Breast epithelium (tissue), 4 donors: ENCODE measurements around the gene RIIAD1. TPM values are rescaled to one million over a fixed set of nuclear protein-coding genes. Genes with fewer than 3 reads are reported as not detected.
"Not testable (repeated sequence)": the region's sequence is repeated elsewhere in the genome, so short reads cannot be mapped to it uniquely, and the experiment has no call there.

Experiments
- DNase-seq, 2 donors: peaks; one replicate each; pipeline ENCODE4 v3.0.0-alpha.2; 2019; ENCODE audit warnings: low spot score in 2 of 2
- H3K27ac ChIP-seq, 2 donors: fragments of 200-600 bp; sonication (generic) in 1 of 2; one replicate each; pipeline ENCODE4 v1.5.1; 2016 to 2019; ENCODE audit warnings: mild to moderate bottlenecking in 1 of 2
- H3K27me3 ChIP-seq, 2 donors: fragments of 200-600 bp; sonication (generic) in 1 of 2; one replicate each; pipeline versions ENCODE4 v1.5.1 to v1.6.0; 2017 to 2019; ENCODE audit warnings: control low read depth in 1 of 2, mild to moderate bottlenecking in 1 of 2
- H3K36me3 ChIP-seq: fragments of 200-600 bp; one replicate; pipeline ENCODE4 v1.5.1; 2019
- H3K4me1 ChIP-seq, 2 donors: fragments of 200-600 bp; sonication (generic); one replicate each; pipeline ENCODE4 v1.5.1; 2016 to 2019; ENCODE audit warnings: control low read depth in 1 of 2
- H3K4me3 ChIP-seq, 3 donors: fragments of 200-600 bp; sonication (generic); 1 replicate in 2 of 3; 2 replicates in 1 of 3; pipeline ENCODE4 v1.5.1; 2016 to 2019; ENCODE audit warnings: mild to moderate bottlenecking in 3 of 3, moderate library complexity in 2 of 3
- H3K9me3 ChIP-seq, 2 donors: fragments of 200-600 bp; sonication (generic) in 1 of 2; one replicate each; pipeline ENCODE4 v1.5.1; 2016 to 2019; ENCODE audit warnings: control low read depth in 1 of 2
- POLR2A ChIP-seq: fragments of 450-650 bp; IDR thresholded peaks from one replicate; pipeline ENCODE4 v1.6.1; 2016; ENCODE audit warnings: antibody characterized with exemption, mild to moderate bottlenecking, moderate library complexity
- POLR2AphosphoS5 ChIP-seq, 3 donors: sonication (generic); formaldehyde crosslinking; IDR thresholded peaks; one replicate each; pipeline ENCODE4 v1.6.1; 2017; ENCODE audit warnings: antibody characterized with exemption in 3 of 3
- intact Hi-C: fragments of 100-400 bp; cut with DNase I; formaldehyde crosslinking; loops from one replicate; pipeline ENCODE4 v1.15.1; 2023; ENCODE audit warnings: low total_unique reads
- total RNA-seq, 3 donors: library from RNA; depleted of rRNA; stranded (reverse); fragments of >200 nt; gene quantifications; one replicate each; pipeline ENCODE4 v1.1.0, GENCODE V29; 2016
- TF ChIP-seq, protein P1 (sequence below), 3 donors: fragments of 450-650 bp; IDR thresholded peaks; one replicate each; pipeline ENCODE4 v1.5.1; 2016 to 2017; ENCODE audit warnings: antibody characterized with exemption in 3 of 3, mild to moderate bottlenecking in 3 of 3, moderate library complexity in 3 of 3

Gene RIIAD1
- total RNA-seq, 3 donors from 2014 or later, result not detected

DNA sequence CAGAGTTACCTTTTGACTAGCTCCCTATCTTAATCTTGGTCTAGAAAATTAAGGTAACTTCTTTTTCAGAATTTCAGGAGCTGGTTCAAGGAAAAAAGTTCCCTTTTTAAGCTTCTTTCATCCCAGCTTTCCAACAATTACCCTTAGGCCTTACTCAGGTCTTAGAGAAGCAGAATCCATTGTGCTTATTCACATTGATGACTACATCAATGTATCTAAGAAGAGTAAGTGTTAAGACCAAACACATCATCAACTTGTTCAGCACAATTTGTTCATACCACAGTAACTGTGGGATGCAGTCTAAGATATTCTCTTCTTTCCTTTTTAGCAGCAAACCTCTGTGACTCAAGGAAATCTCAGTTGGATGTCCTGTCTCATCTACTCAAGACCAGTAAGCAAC, 37.9 kb downstream of the RIIAD1 start:
- H3K4me1 ChIP-seq, result no peaks in the 10 kb centered on the region
- intact Hi-C loops, result no loop called here
- no peaks in the 10 kb centered on the region for H3K36me3 ChIP-seq
- H3K4me3 ChIP-seq, result no peak overlapping the region
- no peaks in the 10 kb centered on the region for H3K27me3 ChIP-seq
- no peak for DNase-seq
- no peaks in the 10 kb centered on the region for H3K9me3 ChIP-seq
- H3K27ac ChIP-seq, result no peak overlapping the region
- TF ChIP-seq, protein P1, sequence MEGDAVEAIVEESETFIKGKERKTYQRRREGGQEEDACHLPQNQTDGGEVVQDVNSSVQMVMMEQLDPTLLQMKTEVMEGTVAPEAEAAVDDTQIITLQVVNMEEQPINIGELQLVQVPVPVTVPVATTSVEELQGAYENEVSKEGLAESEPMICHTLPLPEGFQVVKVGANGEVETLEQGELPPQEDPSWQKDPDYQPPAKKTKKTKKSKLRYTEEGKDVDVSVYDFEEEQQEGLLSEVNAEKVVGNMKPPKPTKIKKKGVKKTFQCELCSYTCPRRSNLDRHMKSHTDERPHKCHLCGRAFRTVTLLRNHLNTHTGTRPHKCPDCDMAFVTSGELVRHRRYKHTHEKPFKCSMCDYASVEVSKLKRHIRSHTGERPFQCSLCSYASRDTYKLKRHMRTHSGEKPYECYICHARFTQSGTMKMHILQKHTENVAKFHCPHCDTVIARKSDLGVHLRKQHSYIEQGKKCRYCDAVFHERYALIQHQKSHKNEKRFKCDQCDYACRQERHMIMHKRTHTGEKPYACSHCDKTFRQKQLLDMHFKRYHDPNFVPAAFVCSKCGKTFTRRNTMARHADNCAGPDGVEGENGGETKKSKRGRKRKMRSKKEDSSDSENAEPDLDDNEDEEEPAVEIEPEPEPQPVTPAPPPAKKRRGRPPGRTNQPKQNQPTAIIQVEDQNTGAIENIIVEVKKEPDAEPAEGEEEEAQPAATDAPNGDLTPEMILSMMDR (IDR thresholded peaks at IDR 0.05), result no peak
- TF ChIP-seq POLR2AphosphoS5 (IDR thresholded peaks at IDR 0.05), result no peak
- TF ChIP-seq POLR2A, result no peak

- no peaks in the 10 kb centered on the region for H3K9me3 ChIP-seq
- H3K4me3 ChIP-seq, result no peak overlapping the region
- H3K27ac ChIP-seq, result no peak overlapping the region
- no peak for DNase-seq
- no peaks in the 10 kb centered on the region for H3K27me3 ChIP-seq
- H3K4me1 ChIP-seq, result no peaks in the 10 kb centered on the region
- TF ChIP-seq POLR2A (no peak), POLR2AphosphoS5 (IDR thresholded peaks at IDR 0.05) (no peak)
- TF ChIP-seq, protein P1 (IDR thresholded peaks at IDR 0.05), result no peak
- no peaks in the 10 kb centered on the region for H3K36me3 ChIP-seq
- intact Hi-C loops, result no loop called here
Observed at GRCh38 chr1:151760597-151761385, 39.5 kb downstream of the RIIAD1 start.

DNA sequence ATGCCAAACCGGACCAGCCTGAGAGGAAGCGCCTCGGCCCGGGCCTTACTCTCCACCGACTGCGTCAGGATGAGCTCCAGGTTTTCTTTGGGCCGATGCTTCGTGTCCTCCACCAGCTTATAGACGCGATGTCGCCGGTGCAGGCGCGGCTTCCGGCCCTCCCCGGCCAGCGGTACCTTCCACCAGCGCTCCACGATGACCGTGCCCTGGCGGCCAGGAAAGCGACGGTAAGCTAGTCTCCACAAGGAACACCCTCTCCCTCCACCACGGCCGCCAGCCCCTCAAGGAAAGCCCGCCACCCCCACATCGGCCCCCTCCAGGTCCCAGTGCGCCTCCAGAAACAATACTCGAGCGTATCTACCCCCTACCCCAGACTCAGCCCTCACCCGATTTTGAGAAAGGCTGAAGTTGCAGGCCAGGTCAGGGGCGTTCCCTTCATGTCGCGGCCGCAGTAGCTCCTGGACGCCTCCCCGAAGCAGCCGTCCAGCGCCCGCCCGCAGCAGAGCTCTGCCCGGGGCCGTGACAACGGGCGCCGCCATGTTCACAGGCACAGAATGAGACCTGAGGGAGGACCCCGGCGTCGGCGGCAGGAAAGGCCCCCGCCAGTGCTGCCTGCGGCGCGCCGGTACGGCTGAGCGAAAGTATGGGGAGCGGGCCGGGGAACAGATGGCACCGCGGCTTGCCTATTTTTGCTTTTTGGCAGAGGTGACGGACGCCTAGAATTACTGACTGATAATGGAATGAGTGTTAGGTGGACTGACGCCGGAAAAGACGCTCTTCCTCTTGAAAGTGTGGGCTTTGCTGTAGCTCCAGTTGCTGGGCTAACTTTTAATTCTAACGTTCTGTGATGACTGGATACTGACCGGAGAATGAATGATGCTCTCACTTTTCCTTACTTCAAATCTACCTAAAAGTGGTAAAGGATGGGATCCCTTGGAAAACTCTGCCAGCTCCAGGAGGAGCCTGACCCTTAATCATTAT, 41.9 kb downstream of the RIIAD1 start, which contains the start of gene MRPL9:
MRPL9 (minus strand) TSS at position 556 of the 981 bp plus-strand sequence; CDS start at position 539, 17 bp downstream.
- peak; percentile 35 to 62 (median 50) for TF ChIP-seq POLR2AphosphoS5 (IDR thresholded peaks at IDR 0.05)
- TF ChIP-seq, protein P1 (IDR thresholded peaks at IDR 0.05), result no peak
- TF ChIP-seq POLR2A, result no peak
- Histone ChIP-seq H3K27ac (peak within 1 kb of the TSS; percentile 92 to 93), H3K4me1 (no peaks in the 10 kb centered on the region), H3K36me3 (no peaks in the 10 kb centered on the region), H3K9me3 (no peaks in the 10 kb centered on the region), H3K4me3 (peak within 1 kb of the TSS; percentile 68 to 88 (median 82)), H3K27me3 (no peaks in the 10 kb centered on the region)
- intact Hi-C loops, result no loop called here
- peak; percentile 60 to 73 for DNase-seq

GRCh38 chr1:151763990-151764389, 42.7 kb downstream of the RIIAD1 start:
- peak overlapping the region; percentile 68 to 88 (median 82) for H3K4me3 ChIP-seq
- no peaks in the 10 kb centered on the region for H3K4me1 ChIP-seq
- DNase-seq, result no peak
- no peaks in the 10 kb centered on the region for H3K36me3 ChIP-seq
- no peaks in the 10 kb centered on the region for H3K27me3 ChIP-seq
- no peaks in the 10 kb centered on the region for H3K9me3 ChIP-seq
- intact Hi-C loops, result no loop called here
- H3K27ac ChIP-seq, result peak overlapping the region; percentile 92 to 93
- TF ChIP-seq POLR2AphosphoS5 (IDR thresholded peaks at IDR 0.05), result no peak
- TF ChIP-seq POLR2A, result no peak
- TF ChIP-seq, protein P1 (IDR thresholded peaks at IDR 0.05), result no peak

GRCh38 chr1:151768351-151769066, 47.2 kb downstream of the RIIAD1 start:
- H3K36me3 ChIP-seq, H3K9me3 ChIP-seq, intact Hi-C loops, H3K27me3 ChIP-seq, DNase-seq, H3K4me3 ChIP-seq, H3K4me1 ChIP-seq: not testable (repeated sequence)
- H3K27ac ChIP-seq, result peak overlapping the region; percentile 27 to 37

GRCh38 chr1:151769270-151769669, 47.9 kb downstream of the RIIAD1 start:
- intact Hi-C loops, H3K4me3 ChIP-seq, DNase-seq, H3K9me3 ChIP-seq, H3K27ac ChIP-seq, H3K36me3 ChIP-seq, H3K4me1 ChIP-seq, H3K27me3 ChIP-seq: not testable (repeated sequence)
